Body of pancreas (tissue), 4 donors: Measurements from ENCODE around the gene SRSF5. TPM values are rescaled to one million over a fixed set of nuclear protein-coding genes. Genes with fewer than 3 reads are reported as not detected.

Experiments
- ATAC-seq: fragments of 150-250 bp; one replicate; pipeline ENCODE4 v1.9.1; 2016
- DNase-seq, 4 donors: peaks; one replicate each; pipeline ENCODE4 v3.0.0-alpha.2; 2019
- H3K27ac ChIP-seq, 4 donors: fragments of 200-600 bp; sonication (generic); 1 replicate in 3 of 4; 2 replicates in 1 of 4; pipeline versions ENCODE4 v1.5.1 to v1.6.1; 2016 to 2019; ENCODE audit warnings: mild to moderate bottlenecking in 1 of 4, mixed read lengths in 1 of 4, moderate library complexity in 1 of 4
- H3K27me3 ChIP-seq, 2 donors: fragments of 200-600 bp; sonication (generic); one replicate each; pipeline ENCODE4 v1.6.0; 2016; ENCODE audit warnings: mild to moderate bottlenecking in 1 of 2
- H3K36me3 ChIP-seq, 2 donors: fragments of 200-600 bp; sonication (generic); replicated peaks in 1 of 2; 2 replicates each; pipeline ENCODE4 v1.5.1; 2016; ENCODE audit warnings: low read depth in 2 of 2; ENCODE audit not compliant: insufficient read depth in 1 of 2
- H3K4me1 ChIP-seq: fragments of 200-600 bp; sonication (generic); one replicate; pipeline ENCODE4 v1.6.0; 2016
- H3K4me3 ChIP-seq, 2 donors: fragments of 200-600 bp; sonication (generic); 1 replicate in 1 of 2; 2 replicates in 1 of 2; pipeline ENCODE4 v1.5.1; 2016 to 2019
- H3K9me3 ChIP-seq, 3 donors: fragments of 200-600 bp; sonication (generic); 1 replicate in 2 of 3; 2 replicates in 1 of 3; pipeline ENCODE4 v1.5.1; 2016
- CTCF ChIP-seq, 7 experiments: fragments of 450-650 bp in 4 of 7; fragments of 200-600 bp in 3 of 7; sonication (generic) in 3 of 7; IDR thresholded peaks; one replicate each; pipeline ENCODE4 v1.5.1; 2016 to 2019; ENCODE audit warnings: antibody characterized with exemption in 7 of 7
- POLR2A ChIP-seq, 3 donors: fragments of 450-650 bp; IDR thresholded peaks; one replicate each; pipeline ENCODE4 v1.6.1; 2016; ENCODE audit warnings: antibody characterized with exemption in 3 of 3, mild to moderate bottlenecking in 2 of 3
- WGBS, 2 donors: methylation state at CpG; one replicate each; pipeline ENCODE4 v1.1.5; 2017; 5-methylcytosine and 5-hydroxymethylcytosine counted together
- intact Hi-C: fragments of 100-400 bp; cut with DNase I; formaldehyde crosslinking; loops from one replicate; pipeline ENCODE4 v1.15.1; 2023
- total RNA-seq, 2 donors: library from RNA; depleted of rRNA; stranded (reverse); fragments of >200 nt; gene quantifications; one replicate each; pipeline ENCODE4 v1.1.0, GENCODE V29; 2016

Gene SRSF5
- total RNA-seq, 2 donors from 2014 or later: 198 to 230 TPM

- Histone ChIP-seq H3K27me3 (no peaks in the 10 kb centered on the region), H3K27ac (no peak overlapping the region), H3K4me1 (no peaks in the 10 kb centered on the region), H3K4me3 (no peak overlapping the region), H3K36me3 (no peaks in the 10 kb centered on the region), H3K9me3 (no peaks in the 10 kb centered on the region)
- ATAC-seq: no peak
- intact Hi-C loops: no loop called here
- no peak for DNase-seq
- WGBS, 2 donors: 74 to 93% methylated on average over 5 of the region's 5 CpGs
- no peak for TF ChIP-seq CTCF (IDR thresholded peaks at IDR 0.05)
- no peak for TF ChIP-seq POLR2A (IDR thresholded peaks at IDR 0.05)
Measured at GRCh38 chr14:69797573-69798338, 30.8 kb downstream of the SRSF5 start.

GRCh38 chr14:69798339-69798735 lies 31.4 kb downstream of the SRSF5 start:
- ATAC-seq: no peak
- intact Hi-C loops: no loop called here

GRCh38 chr14:69803753-69804152 lies 36.8 kb downstream of the SRSF5 start:
- no peak for TF ChIP-seq POLR2A (IDR thresholded peaks at IDR 0.05)
- no peak for TF ChIP-seq CTCF (IDR thresholded peaks at IDR 0.05)
- no peaks in the 10 kb centered on the region for H3K9me3 ChIP-seq
- DNase-seq (no peak), ATAC-seq (no peak)
- no peaks in the 10 kb centered on the region for H3K27me3 ChIP-seq
- no peaks in the 10 kb centered on the region for H3K4me1 ChIP-seq
- intact Hi-C loops: no loop called here
- no peak overlapping the region for H3K4me3 ChIP-seq
- H3K36me3 ChIP-seq: no peaks in the 10 kb centered on the region
- H3K27ac ChIP-seq: no peak overlapping the region

More at GRCh38 chr14:69798339-69798735, 31.4 kb downstream of the SRSF5 start:
- 80 to 91% methylated on average over 4 of the region's 4 CpGs for WGBS, 2 donors
- Histone ChIP-seq H3K9me3 (no peaks in the 10 kb centered on the region), H3K27ac (no peak overlapping the region), H3K27me3 (no peaks in the 10 kb centered on the region), H3K36me3 (no peaks in the 10 kb centered on the region), H3K4me3 (no peak overlapping the region), H3K4me1 (no peaks in the 10 kb centered on the region)
- TF ChIP-seq CTCF (IDR thresholded peaks at IDR 0.05) (no peak), POLR2A (IDR thresholded peaks at IDR 0.05) (no peak)
- no peak for DNase-seq

DNA sequence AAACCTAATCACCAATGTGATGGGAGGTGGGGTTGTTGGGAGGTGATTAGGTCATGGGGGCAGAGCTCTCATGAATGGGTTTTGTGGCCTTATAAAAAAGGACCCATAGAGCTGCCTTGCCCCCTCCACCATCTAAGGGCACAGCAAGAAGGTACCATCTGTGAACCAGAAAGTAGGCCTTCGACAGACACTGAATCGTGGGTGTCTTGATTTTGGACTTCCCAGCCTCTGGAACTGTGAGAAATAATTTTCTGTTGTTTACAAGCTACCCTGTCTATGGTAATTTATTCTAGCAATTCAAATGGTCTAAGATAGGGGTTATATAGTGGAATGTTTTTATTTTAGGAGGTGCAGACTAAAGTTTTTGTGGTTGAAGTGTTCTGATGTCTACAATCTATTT lies 38.0 kb downstream of the SRSF5 start:
- no peak overlapping the region for H3K4me3 ChIP-seq
- H3K36me3 ChIP-seq: no peaks in the 10 kb centered on the region
- 81 to 96% methylated on average over 2 of the region's 2 CpGs for WGBS, 2 donors
- TF ChIP-seq POLR2A (IDR thresholded peaks at IDR 0.05) (no peak), CTCF (IDR thresholded peaks at IDR 0.05) (no peak)
- intact Hi-C loops: no loop called here
- no peak overlapping the region for H3K27ac ChIP-seq
- H3K9me3 ChIP-seq: no peaks in the 10 kb centered on the region
- no peaks in the 10 kb centered on the region for H3K27me3 ChIP-seq
- no peaks in the 10 kb centered on the region for H3K4me1 ChIP-seq
- ATAC-seq (no peak), DNase-seq (no peak)

GRCh38 chr14:69807192-69807591 lies 40.2 kb downstream of the SRSF5 start:
- WGBS, 2 donors: 78 to 85% methylated on average over 1 of the region's 1 CpG
- Histone ChIP-seq H3K27me3 (peaks cover 0 to 4% of the 10 kb centered on the region in 2 donors), H3K36me3 (no peaks in the 10 kb centered on the region), H3K9me3 (no peaks in the 10 kb centered on the region), H3K27ac (no peak overlapping the region), H3K4me1 (no peaks in the 10 kb centered on the region), H3K4me3 (no peak overlapping the region)
- DNase-seq: no peak
- ATAC-seq: no peak
- intact Hi-C loops: no loop called here
- no peak for TF ChIP-seq CTCF (IDR thresholded peaks at IDR 0.05)
- TF ChIP-seq POLR2A (IDR thresholded peaks at IDR 0.05): no peak
